ENCODE data around the gene SEMA3D.

DNA sequence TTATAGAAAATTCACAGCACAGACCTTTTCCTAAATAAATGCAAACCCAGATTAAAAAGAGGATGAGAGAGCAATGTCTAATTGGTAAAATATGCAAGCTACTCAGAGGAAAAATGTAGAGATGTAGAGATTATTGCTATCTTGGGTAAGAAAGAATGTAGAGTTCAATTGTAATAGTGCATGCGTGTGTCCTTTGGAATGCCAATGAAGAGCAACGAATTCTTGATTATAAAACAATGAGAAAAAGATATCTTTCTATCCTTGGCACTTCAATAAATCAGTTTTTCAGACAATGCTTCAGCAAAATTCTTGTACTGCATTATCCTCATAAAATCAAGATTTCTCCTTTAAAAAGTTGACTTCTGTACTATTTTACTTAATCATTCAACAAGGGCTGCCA is 50.9 kb downstream of the SEMA3D start:
- TF ChIP-seq, protein P1, sequence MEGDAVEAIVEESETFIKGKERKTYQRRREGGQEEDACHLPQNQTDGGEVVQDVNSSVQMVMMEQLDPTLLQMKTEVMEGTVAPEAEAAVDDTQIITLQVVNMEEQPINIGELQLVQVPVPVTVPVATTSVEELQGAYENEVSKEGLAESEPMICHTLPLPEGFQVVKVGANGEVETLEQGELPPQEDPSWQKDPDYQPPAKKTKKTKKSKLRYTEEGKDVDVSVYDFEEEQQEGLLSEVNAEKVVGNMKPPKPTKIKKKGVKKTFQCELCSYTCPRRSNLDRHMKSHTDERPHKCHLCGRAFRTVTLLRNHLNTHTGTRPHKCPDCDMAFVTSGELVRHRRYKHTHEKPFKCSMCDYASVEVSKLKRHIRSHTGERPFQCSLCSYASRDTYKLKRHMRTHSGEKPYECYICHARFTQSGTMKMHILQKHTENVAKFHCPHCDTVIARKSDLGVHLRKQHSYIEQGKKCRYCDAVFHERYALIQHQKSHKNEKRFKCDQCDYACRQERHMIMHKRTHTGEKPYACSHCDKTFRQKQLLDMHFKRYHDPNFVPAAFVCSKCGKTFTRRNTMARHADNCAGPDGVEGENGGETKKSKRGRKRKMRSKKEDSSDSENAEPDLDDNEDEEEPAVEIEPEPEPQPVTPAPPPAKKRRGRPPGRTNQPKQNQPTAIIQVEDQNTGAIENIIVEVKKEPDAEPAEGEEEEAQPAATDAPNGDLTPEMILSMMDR (IDR thresholded peaks at IDR 0.05), result no peak
- TF ChIP-seq POLR2A (IDR thresholded peaks at IDR 0.05), result no peak
- TF ChIP-seq EP300 (IDR thresholded peaks at IDR 0.05), result no peak
- no peak for TF ChIP-seq POLR2AphosphoS5 (IDR thresholded peaks at IDR 0.05)

Measured in sigmoid colon (tissue), 4 donors.